Measurements from ENCODE around the gene RTEL1.

DNA sequence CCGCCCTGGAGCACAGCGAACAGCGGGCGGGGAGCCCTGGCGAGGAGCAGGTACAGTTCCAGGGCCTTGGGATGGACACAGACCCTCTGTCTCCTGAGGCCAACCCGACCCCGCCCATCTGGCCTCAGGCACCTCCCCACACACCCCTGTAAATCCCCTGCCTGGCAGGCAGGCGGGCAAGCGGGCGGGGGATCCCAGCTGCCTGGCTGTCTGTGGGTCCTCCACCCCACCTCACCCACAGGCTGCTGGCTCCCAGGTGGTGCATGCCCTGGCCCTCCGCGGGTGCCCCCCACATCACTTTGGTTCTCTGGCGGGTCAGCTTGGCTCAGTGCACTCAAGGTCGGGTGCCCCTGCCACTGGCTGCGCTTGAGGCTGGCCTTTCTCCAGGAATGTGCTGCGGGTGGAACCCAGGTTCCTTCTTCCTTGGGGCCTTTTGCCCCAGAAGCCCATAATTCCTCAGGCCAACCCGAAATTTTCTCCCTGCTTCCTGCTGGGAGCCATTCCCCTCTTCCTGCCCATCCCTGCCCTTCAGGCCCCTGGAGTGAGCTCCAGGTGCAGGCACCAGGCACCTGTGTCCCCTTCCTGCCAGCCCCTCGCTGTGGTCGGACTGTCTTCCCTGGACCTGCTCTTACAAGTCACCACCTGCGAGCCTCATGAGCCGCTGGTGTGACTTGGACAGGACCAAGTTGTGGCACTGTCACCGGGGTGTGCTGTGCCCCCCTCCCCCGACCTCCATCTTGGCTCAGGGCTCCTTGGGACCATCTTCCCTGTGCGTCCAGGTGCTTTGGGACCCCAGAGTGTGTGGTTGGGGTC lies 33.0 kb downstream of the RTEL1 start:
- TF ChIP-seq, protein P1, sequence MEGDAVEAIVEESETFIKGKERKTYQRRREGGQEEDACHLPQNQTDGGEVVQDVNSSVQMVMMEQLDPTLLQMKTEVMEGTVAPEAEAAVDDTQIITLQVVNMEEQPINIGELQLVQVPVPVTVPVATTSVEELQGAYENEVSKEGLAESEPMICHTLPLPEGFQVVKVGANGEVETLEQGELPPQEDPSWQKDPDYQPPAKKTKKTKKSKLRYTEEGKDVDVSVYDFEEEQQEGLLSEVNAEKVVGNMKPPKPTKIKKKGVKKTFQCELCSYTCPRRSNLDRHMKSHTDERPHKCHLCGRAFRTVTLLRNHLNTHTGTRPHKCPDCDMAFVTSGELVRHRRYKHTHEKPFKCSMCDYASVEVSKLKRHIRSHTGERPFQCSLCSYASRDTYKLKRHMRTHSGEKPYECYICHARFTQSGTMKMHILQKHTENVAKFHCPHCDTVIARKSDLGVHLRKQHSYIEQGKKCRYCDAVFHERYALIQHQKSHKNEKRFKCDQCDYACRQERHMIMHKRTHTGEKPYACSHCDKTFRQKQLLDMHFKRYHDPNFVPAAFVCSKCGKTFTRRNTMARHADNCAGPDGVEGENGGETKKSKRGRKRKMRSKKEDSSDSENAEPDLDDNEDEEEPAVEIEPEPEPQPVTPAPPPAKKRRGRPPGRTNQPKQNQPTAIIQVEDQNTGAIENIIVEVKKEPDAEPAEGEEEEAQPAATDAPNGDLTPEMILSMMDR (conservative IDR thresholded peaks at IDR 0.05; ENCODE audit: low read depth, low read length), result no peak
- TF ChIP-seq EZH2phosphoT487 (IDR thresholded peaks at IDR 0.05; ENCODE audit: borderline replicate concordance, low read length) (no peak), EZH2 (IDR thresholded peaks at IDR 0.05; ENCODE audit: low read length, unreplicated experiment) (no peak)
